ENCODE results near the gene POU2AF2.

DNA sequence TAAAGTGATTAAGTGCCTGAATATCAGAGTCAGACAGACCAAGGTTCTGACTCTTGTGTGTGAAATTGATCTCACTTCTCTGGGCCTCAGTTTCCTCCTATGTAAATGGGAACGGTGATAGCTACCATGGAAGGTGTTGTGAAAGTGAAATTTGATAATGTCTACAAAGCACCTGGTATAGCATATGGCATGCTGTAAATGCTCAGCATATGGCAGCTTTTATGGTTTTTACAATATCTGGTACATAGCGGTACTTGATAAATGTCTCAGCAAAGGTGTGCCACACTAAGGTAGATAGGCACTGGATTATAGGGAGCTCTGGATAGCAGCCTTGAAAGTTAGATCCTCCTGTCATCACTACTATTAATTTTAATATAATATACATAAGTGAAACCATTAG, 19.9 kb downstream of the POU2AF2 start:
- TF ChIP-seq, protein P1, sequence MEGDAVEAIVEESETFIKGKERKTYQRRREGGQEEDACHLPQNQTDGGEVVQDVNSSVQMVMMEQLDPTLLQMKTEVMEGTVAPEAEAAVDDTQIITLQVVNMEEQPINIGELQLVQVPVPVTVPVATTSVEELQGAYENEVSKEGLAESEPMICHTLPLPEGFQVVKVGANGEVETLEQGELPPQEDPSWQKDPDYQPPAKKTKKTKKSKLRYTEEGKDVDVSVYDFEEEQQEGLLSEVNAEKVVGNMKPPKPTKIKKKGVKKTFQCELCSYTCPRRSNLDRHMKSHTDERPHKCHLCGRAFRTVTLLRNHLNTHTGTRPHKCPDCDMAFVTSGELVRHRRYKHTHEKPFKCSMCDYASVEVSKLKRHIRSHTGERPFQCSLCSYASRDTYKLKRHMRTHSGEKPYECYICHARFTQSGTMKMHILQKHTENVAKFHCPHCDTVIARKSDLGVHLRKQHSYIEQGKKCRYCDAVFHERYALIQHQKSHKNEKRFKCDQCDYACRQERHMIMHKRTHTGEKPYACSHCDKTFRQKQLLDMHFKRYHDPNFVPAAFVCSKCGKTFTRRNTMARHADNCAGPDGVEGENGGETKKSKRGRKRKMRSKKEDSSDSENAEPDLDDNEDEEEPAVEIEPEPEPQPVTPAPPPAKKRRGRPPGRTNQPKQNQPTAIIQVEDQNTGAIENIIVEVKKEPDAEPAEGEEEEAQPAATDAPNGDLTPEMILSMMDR (IDR thresholded peaks at IDR 0.05) = no peak
- TF ChIP-seq POLR2A (IDR thresholded peaks at IDR 0.05) (no peak), POLR2AphosphoS5 (IDR thresholded peaks at IDR 0.05) (no peak), EP300 (IDR thresholded peaks at IDR 0.05) (no peak)
